Fibroblast of the aortic adventitia (primary cell): ENCODE data around the gene ZMYND8. TPM values are rescaled to one million over a fixed set of nuclear protein-coding genes. Genes with fewer than 3 reads are reported as not detected.
"Not testable (repeated sequence)": the region's sequence is repeated elsewhere in the genome, so short reads cannot be mapped to it uniquely, and the experiment has no call there.

Source experiments
- DNase-seq: peaks from one replicate; pipeline ENCODE4 v3.0.0-alpha.2; 2010; ENCODE audit warnings: low read depth
- H3K4me3 ChIP-seq: 2 replicates; pipeline ENCODE4 v1.5.1; 2011; ENCODE audit warnings: low read depth, mild to moderate bottlenecking, control low read depth, low read length, moderate library complexity
- CTCF ChIP-seq: IDR thresholded peaks from 2 replicates; pipeline ENCODE4 v1.5.1; 2011; ENCODE audit warnings: mild to moderate bottlenecking, low read length, control low read depth, inconsistent platforms; ENCODE audit not compliant: insufficient read depth
- total RNA-seq: library from RNA; depleted of rRNA; stranded (reverse); fragments of >200 nt; gene quantifications from 2 replicates; pipeline ENCODE4 v1.2.3, GENCODE V29; 2012; ENCODE audit warnings: low replicate concordance

ZMYND8 gene
- total RNA-seq, 1 donor, result 24.0 TPM

GRCh38 chr20:47310729-47311128 lies 45.8 kb downstream of the ZMYND8 start:
- TF ChIP-seq CTCF, result no peak
- no peak overlapping the region for H3K4me3 ChIP-seq
- DNase-seq, result no peak

- no peak overlapping the region for H3K4me3 ChIP-seq
- no peak for TF ChIP-seq CTCF
- no peak for DNase-seq
These were observed 46.6 kb downstream of the ZMYND8 start for GRCh38 chr20:47309806-47310426.

- no peak for DNase-seq
- TF ChIP-seq CTCF, result no peak
- H3K4me3 ChIP-seq, result no peak overlapping the region
These were observed 47.1 kb downstream of the ZMYND8 start for GRCh38 chr20:47309394-47309793.

- not testable (repeated sequence) for DNase-seq, H3K4me3 ChIP-seq
These were observed 48.9 kb downstream of the ZMYND8 start for GRCh38 chr20:47307569-47307968.

GRCh38 chr20:47306755-47307370 lies 49.6 kb downstream of the ZMYND8 start:
- no peak overlapping the region for H3K4me3 ChIP-seq
- no peak for DNase-seq
- TF ChIP-seq CTCF, result no peak

DNA sequence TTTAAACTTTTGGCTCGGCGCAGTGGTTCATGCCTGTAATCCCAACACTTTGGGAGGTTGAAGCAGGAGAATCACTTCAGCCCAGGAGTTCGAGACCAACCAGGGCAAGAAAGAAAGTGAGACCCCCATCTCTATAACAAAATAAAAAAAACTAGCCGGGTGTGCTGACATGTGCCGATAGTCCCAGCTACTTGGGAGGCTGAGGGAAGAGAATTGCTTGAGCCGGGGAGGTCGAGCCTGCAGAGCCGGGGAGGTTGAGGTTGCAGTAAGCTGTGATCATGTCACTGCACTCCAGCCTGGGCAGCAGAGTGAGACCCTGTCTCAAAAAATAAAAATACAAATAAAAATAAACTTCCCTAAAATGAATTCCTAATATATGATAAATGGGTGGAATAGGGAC lies 50.4 kb downstream of the ZMYND8 start:
- no peak for TF ChIP-seq CTCF
- DNase-seq, result no peak
- H3K4me3 ChIP-seq, result no peak overlapping the region

DNA sequence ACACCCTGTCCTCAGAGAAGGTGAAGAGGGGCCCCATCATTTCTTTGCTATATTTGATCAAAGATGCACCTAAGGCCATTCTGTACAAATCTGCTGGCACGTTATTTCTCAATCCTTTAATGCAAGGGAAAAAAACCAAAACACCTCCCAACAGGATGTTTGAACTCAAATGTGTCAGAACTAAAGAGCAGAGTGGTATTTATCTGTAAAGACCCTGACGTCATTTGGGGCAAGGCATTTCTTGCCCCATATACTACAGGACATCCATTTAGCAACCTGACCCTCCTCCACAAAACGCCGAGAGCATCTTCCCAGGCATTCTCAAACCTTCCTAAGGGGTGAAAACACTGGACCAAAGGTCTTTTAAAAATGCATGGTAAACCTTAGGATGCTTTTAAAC lies 50.8 kb downstream of the ZMYND8 start:
- H3K4me3 ChIP-seq, result no peak overlapping the region
- no peak for DNase-seq
- TF ChIP-seq CTCF, result no peak
